Fibroblast of lung (primary cell): Measurements from ENCODE around the gene UAP1. TPM values are rescaled to one million over a fixed set of nuclear protein-coding genes. Genes with fewer than 3 reads are reported as not detected.

Source experiments
- DNase-seq, 2 donors: peaks; one replicate each; pipeline versions ENCODE4 v3.0.0 to v3.0.0-alpha.2; 2010; ENCODE audit warnings: low read depth in 2 of 2
- H2AFZ ChIP-seq: 2 replicates; pipeline ENCODE4 v1.5.1; 2012; ENCODE audit warnings: low read length, control low read depth, inconsistent platforms
- H3K27ac ChIP-seq: 2 replicates; pipeline ENCODE4 v1.5.1; 2011; ENCODE audit warnings: low read length, control low read depth; ENCODE audit not compliant: insufficient read depth
- H3K27me3 ChIP-seq: 2 replicates; pipeline ENCODE4 v1.5.1; 2011; ENCODE audit warnings: mild to moderate bottlenecking, low read length; ENCODE audit not compliant: control insufficient read depth, insufficient read depth
- H3K36me3 ChIP-seq: 2 replicates; pipeline ENCODE4 v1.5.1; 2011; ENCODE audit warnings: low read length; ENCODE audit not compliant: control insufficient read depth, insufficient read depth
- H3K4me1 ChIP-seq: 2 replicates; pipeline ENCODE4 v1.5.1; 2011; ENCODE audit warnings: low read length; ENCODE audit not compliant: control insufficient read depth, insufficient read depth; ENCODE audit errors: extremely low read depth
- H3K4me2 ChIP-seq: 2 replicates; pipeline ENCODE4 v1.5.1; 2011; ENCODE audit warnings: low read length, control low read depth; ENCODE audit not compliant: insufficient read depth; ENCODE audit errors: extremely low read depth
- H3K4me3 ChIP-seq, 4 experiments: fragments of 200-600 bp in 1 of 4; sonication (generic) in 1 of 4; replicated peaks in 1 of 4; 2 replicates each; pipeline ENCODE4 v1.5.1; 2011 to 2016; ENCODE audit warnings: low read length in 4 of 4, low read depth in 3 of 4, mild to moderate bottlenecking in 3 of 4, control low read depth in 2 of 4, inconsistent platforms in 1 of 4, mixed read lengths in 1 of 4; ENCODE audit not compliant: insufficient read depth in 1 of 4; ENCODE audit errors: control extremely low read depth in 1 of 4
- H3K79me2 ChIP-seq: 2 replicates; pipeline ENCODE4 v1.5.1; 2012; ENCODE audit warnings: mild to moderate bottlenecking, low read length, inconsistent platforms; ENCODE audit not compliant: control insufficient read depth, insufficient read depth
- H3K9ac ChIP-seq: 2 replicates; pipeline ENCODE4 v1.5.1; 2011; ENCODE audit warnings: mild to moderate bottlenecking, low read length, control low read depth; ENCODE audit not compliant: insufficient read depth
- H3K9me3 ChIP-seq: 2 replicates; pipeline ENCODE4 v1.5.1; 2012; ENCODE audit warnings: low read depth, low read length; ENCODE audit not compliant: control insufficient read depth, insufficient read depth
- H4K20me1 ChIP-seq: 2 replicates; pipeline ENCODE4 v1.5.1; 2011; ENCODE audit warnings: low read length; ENCODE audit not compliant: control insufficient read depth, insufficient read depth; ENCODE audit errors: extremely low read depth
- EZH2 ChIP-seq: IDR thresholded peaks from 2 replicates; pipeline ENCODE4 v1.5.1; 2012; ENCODE audit warnings: low read length, control low read depth, mild to moderate bottlenecking; ENCODE audit errors: missing control alignments
- polyA plus RNA-seq, 2 donors: library from polyadenylated mRNA; depleted of rRNA in 1 of 2; stranded (reverse) in 1 of 2; unstranded in 1 of 2; fragments of >200 nt; gene quantifications; 2 replicates each; pipeline ENCODE4 v1.2.1, GENCODE V29; 2011 to 2012; ENCODE audit warnings: missing spikeins in 1 of 2
- total RNA-seq: library from RNA; depleted of rRNA; stranded (reverse); fragments of >200 nt; gene quantifications from 2 replicates; pipeline ENCODE4 v1.2.1, GENCODE V29; 2014
- TF ChIP-seq, protein P1 (sequence below), 2 donors: IDR thresholded peaks in 1 of 2; conservative IDR thresholded peaks in 1 of 2; 1 replicate in 1 of 2; 2 replicates in 1 of 2; pipeline ENCODE4 v1.5.1; 2011 to 2012; ENCODE audit warnings: low read length in 2 of 2, control low read depth in 1 of 2, inconsistent platforms in 1 of 2, low read depth in 1 of 2, mild to moderate bottlenecking in 1 of 2

Gene UAP1
- total and polyA plus RNA-seq, 2 donors (not counting 1 experiment from before 2014, with no cell fraction given): 81.9 to 108 TPM

- no peak for DNase-seq
- H3K4me3 ChIP-seq: no peak overlapping the region
- H2AFZ ChIP-seq: no peak overlapping the region
- H3K9me3 ChIP-seq: no peaks in the 10 kb centered on the region
- peaks cover 3% of the 10 kb centered on the region for H4K20me1 ChIP-seq
- TF ChIP-seq, protein P1, sequence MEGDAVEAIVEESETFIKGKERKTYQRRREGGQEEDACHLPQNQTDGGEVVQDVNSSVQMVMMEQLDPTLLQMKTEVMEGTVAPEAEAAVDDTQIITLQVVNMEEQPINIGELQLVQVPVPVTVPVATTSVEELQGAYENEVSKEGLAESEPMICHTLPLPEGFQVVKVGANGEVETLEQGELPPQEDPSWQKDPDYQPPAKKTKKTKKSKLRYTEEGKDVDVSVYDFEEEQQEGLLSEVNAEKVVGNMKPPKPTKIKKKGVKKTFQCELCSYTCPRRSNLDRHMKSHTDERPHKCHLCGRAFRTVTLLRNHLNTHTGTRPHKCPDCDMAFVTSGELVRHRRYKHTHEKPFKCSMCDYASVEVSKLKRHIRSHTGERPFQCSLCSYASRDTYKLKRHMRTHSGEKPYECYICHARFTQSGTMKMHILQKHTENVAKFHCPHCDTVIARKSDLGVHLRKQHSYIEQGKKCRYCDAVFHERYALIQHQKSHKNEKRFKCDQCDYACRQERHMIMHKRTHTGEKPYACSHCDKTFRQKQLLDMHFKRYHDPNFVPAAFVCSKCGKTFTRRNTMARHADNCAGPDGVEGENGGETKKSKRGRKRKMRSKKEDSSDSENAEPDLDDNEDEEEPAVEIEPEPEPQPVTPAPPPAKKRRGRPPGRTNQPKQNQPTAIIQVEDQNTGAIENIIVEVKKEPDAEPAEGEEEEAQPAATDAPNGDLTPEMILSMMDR (conservative IDR thresholded peaks at IDR 0.05 in 1 of 2, IDR thresholded peaks at IDR 0.05 in 1 of 2; ENCODE audit: low read depth in 1 of 2, low read length in 2 of 2): no peak
- TF ChIP-seq EZH2: no peak
- peaks cover 5% of the 10 kb centered on the region for H3K4me1 ChIP-seq
- peaks cover 100% of the 10 kb centered on the region for H3K79me2 ChIP-seq
- peaks cover 3% of the 10 kb centered on the region for H3K36me3 ChIP-seq
- H3K27me3 ChIP-seq: no peaks in the 10 kb centered on the region
- H3K27ac ChIP-seq: no peak overlapping the region
- no peak overlapping the region for H3K4me2 ChIP-seq
- H3K9ac ChIP-seq: no peak overlapping the region
Observed at GRCh38 chr1:162639718-162640117, 78.2 kb downstream of the UAP1 start.

DNA sequence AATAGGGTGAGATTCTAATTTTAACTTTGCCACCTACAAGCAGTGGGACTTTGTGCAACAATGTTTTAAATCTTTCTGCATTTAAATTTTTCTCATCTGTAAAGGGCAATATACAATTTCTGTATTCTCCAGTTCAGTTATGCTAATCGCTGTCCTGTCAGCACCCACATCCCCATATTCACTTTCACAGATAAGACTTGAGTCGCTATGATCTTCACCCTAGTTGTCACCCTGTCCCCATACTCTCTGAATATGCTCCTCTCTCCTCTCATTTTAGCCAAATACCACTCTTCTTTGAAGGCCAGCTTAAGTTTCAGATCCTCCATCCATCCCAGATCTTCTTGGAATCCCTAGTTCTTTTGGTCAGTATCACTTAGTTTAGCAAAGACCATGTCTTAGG lies 79.6 kb downstream of the UAP1 start:
- no peaks in the 10 kb centered on the region for H3K9me3 ChIP-seq
- H3K9ac ChIP-seq: no peak overlapping the region
- peaks cover 3% of the 10 kb centered on the region for H4K20me1 ChIP-seq
- H3K79me2 ChIP-seq: peaks cover 98% of the 10 kb centered on the region
- H3K36me3 ChIP-seq: peaks cover 3% of the 10 kb centered on the region
- H3K4me3 ChIP-seq: no peak overlapping the region
- H3K4me1 ChIP-seq: peaks cover 5% of the 10 kb centered on the region
- DNase-seq: no peak
- H2AFZ ChIP-seq: no peak overlapping the region
- TF ChIP-seq EZH2: no peak
- TF ChIP-seq, protein P1 (conservative IDR thresholded peaks at IDR 0.05 in 1 of 2, IDR thresholded peaks at IDR 0.05 in 1 of 2; ENCODE audit: low read depth in 1 of 2, low read length in 2 of 2): no peak
- no peak overlapping the region for H3K4me2 ChIP-seq
- H3K27me3 ChIP-seq: no peaks in the 10 kb centered on the region
- no peak overlapping the region for H3K27ac ChIP-seq

DNA sequence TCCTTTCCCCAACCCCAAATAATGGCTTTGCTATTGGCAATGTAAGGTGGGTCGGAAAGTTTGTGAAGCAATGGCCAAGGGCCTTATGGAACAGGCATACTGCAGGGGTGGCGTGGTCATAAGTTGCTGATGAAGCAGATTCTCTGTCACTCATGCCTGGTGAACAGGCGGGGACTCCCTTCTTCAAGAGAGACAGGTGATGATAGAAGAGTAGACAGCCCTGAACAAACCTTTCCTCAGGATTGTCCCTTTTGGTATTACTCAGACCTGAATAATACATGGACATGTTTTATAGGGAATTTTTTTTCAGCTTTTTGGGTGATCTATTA lies 83.4 kb downstream of the UAP1 start:
- no peaks in the 10 kb centered on the region for H4K20me1 ChIP-seq
- H3K79me2 ChIP-seq: peaks cover 98% of the 10 kb centered on the region

More for the DNA sequence above, 83.4 kb downstream of the UAP1 start:
- H3K9me3 ChIP-seq: no peaks in the 10 kb centered on the region
- no peak overlapping the region for H2AFZ ChIP-seq
- H3K36me3 ChIP-seq: no peaks in the 10 kb centered on the region
- DNase-seq: no peak
- no peak overlapping the region for H3K27ac ChIP-seq
- no peak overlapping the region for H3K9ac ChIP-seq
- TF ChIP-seq, protein P1 (conservative IDR thresholded peaks at IDR 0.05 in 1 of 2, IDR thresholded peaks at IDR 0.05 in 1 of 2; ENCODE audit: low read depth in 1 of 2, low read length in 2 of 2): no peak
- no peak for TF ChIP-seq EZH2
- H3K4me3 ChIP-seq: no peak overlapping the region
- no peak overlapping the region for H3K4me2 ChIP-seq
- peaks cover 2% of the 10 kb centered on the region for H3K4me1 ChIP-seq
- no peaks in the 10 kb centered on the region for H3K27me3 ChIP-seq
